Psoas muscle (tissue), 8 donors: ENCODE data around the gene LGI4. TPM values are rescaled to one million over a fixed set of nuclear protein-coding genes. Genes with fewer than 3 reads are reported as not detected.
A peak's percentile ranks its signal among the peaks of the same experiment; 100 is the strongest.

Experiments
- ATAC-seq, 4 donors: fragments of 200-7000 bp; cut with Tn5 transposase; one replicate each; pipeline ENCODE4 v1.9.1; 2020; ENCODE audit warnings: moderate library complexity in 3 of 4, mild to moderate bottlenecking in 2 of 4
- DNase-seq, 2 donors: peaks; one replicate each; pipeline ENCODE4 v3.0.0-alpha.2; 2020
- H3K27ac ChIP-seq: fragments of 200-600 bp; one replicate; pipeline ENCODE4 v1.8.0; 2022
- H3K27me3 ChIP-seq, 3 donors: fragments of 200-600 bp in 1 of 3; one replicate each; pipeline versions ENCODE4 v1.6.1 to v1.8.0; 2013 to 2022; ENCODE audit warnings: low read length in 2 of 3, mild to moderate bottlenecking in 2 of 3, moderate library complexity in 1 of 3; ENCODE audit not compliant: insufficient read depth in 3 of 3
- H3K36me3 ChIP-seq, 2 donors: fragments of 200-600 bp in 1 of 2; one replicate each; pipeline versions ENCODE4 v1.6.1 to v1.8.0; 2013 to 2022; ENCODE audit warnings: low read depth in 1 of 2, mild to moderate bottlenecking in 1 of 2, moderate library complexity in 1 of 2; ENCODE audit not compliant: insufficient read depth in 1 of 2
- H3K4me1 ChIP-seq: fragments of 200-600 bp; one replicate; pipeline ENCODE4 v1.8.0; 2022
- H3K4me3 ChIP-seq: fragments of 200-600 bp; one replicate; pipeline ENCODE4 v1.8.0; 2022; ENCODE audit warnings: mild to moderate bottlenecking
- H3K9me3 ChIP-seq: fragments of 200-600 bp; one replicate; pipeline ENCODE4 v1.8.0; 2022
- CTCF ChIP-seq: fragments of 200-600 bp; IDR thresholded peaks from one replicate; pipeline ENCODE4 v1.8.0; 2022; ENCODE audit warnings: antibody characterized with exemption
- WGBS, 3 donors: extraction: QIAGEN DNeasy Blood & Tissue Kit; methylation state at CpG; one replicate each; pipeline versions ENCODE4 v1.1.6 to v1.1.7; 2013; 5-methylcytosine and 5-hydroxymethylcytosine counted together
- intact Hi-C, 2 donors: fragments of 100-400 bp; cut with DNase I; formaldehyde crosslinking; loops; one replicate each; pipeline versions ENCODE4 v1.11.0 to v1.14.2; 2022
- polyA plus RNA-seq, 3 donors: library from polyadenylated mRNA; stranded (reverse); fragments of 200-250 nt; gene quantifications; one replicate each; pipeline ENCODE4 v1.2.3, GENCODE V29; 2013
- total RNA-seq, 4 donors: library from RNA; stranded (reverse); fragmentation: NEBNext Ultra II Directional in 2 of 4; extraction: Animal tissue kit (Norgen Biotek cat#: 25700) in 2 of 4; gene quantifications; one replicate each; pipeline versions ENCODE4 v1.2.1 to v1.2.4, GENCODE V29; 2021 to 2023
- donor health status: healthy with polysubstance abuse.
- donor health status: DM: no; HTN: no; CAD: no; lungs with moderate emphysema.
- donor health status: Bipolar disorder and iron deficiency.
- donor health status: healthy.
- donor health status: DM: yes; HTN: yes; CAD: no.
- donor health status: DM: no; HTN: no; CAD: no.
- donor health status: DM: no; HTN: no; CAD: no.
- donor health status: DM: yes; HTN: yes; CAD: no.

Gene LGI4
- total and polyA plus RNA-seq, 7 donors = 3.2 to 22.1 (median 16.2) TPM

- Histone ChIP-seq H3K36me3 (no peaks in the 10 kb centered on the region), H3K4me1 (no peaks in the 10 kb centered on the region), H3K4me3 (no peak overlapping the region), H3K27ac (no peak overlapping the region), H3K9me3 (no peaks in the 10 kb centered on the region), H3K27me3 (peaks cover 0 to 29% (median 18%) of the 10 kb centered on the region in 3 donors)
- no peak for TF ChIP-seq CTCF
- intact Hi-C loops = no loop called here
- ATAC-seq (no peak), DNase-seq (no peak)
- 71 to 80% (median 74%) methylated on average over 2 of the region's 2 CpGs for WGBS, 3 donors
These were observed 15.6 kb upstream of the LGI4 start for GRCh38 chr19:35150445-35150844.

DNA sequence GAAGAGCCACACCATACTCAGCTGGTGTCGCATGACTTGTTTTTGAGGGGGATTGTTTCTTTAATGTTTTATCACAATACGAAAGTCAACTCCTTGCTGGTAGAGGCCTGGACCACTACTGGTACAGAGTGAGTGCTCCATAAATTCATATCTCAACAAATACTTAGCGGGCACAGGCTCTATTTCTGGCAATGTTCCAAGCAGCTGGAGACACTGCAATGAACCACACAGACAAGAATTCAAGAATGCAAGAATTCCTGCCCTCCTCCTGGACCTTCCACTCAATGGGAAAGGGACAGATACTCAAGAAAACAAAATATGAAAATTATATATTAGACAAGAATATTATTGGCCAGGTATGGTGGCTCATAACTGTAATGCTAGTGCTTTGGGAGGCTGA is 14.6 kb upstream of the LGI4 start:
- 77 to 84% (median 84%) methylated on average over 3 of the region's 3 CpGs for WGBS, 3 donors
- DNase-seq = no peak
- intact Hi-C loops = loop anchor here in 1 of 2 donors (10.0 kb wide), 1 partner anchor 115 kb away; the partner anchor contains the start of gene USF2
- Histone ChIP-seq H3K4me3 (no peak overlapping the region), H3K27me3 (peaks cover 0 to 20% (median 10%) of the 10 kb centered on the region in 3 donors), H3K36me3 (no peaks in the 10 kb centered on the region), H3K9me3 (no peaks in the 10 kb centered on the region), H3K4me1 (no peaks in the 10 kb centered on the region), H3K27ac (no peak overlapping the region)
- no peak for ATAC-seq
- no peak for TF ChIP-seq CTCF

DNA sequence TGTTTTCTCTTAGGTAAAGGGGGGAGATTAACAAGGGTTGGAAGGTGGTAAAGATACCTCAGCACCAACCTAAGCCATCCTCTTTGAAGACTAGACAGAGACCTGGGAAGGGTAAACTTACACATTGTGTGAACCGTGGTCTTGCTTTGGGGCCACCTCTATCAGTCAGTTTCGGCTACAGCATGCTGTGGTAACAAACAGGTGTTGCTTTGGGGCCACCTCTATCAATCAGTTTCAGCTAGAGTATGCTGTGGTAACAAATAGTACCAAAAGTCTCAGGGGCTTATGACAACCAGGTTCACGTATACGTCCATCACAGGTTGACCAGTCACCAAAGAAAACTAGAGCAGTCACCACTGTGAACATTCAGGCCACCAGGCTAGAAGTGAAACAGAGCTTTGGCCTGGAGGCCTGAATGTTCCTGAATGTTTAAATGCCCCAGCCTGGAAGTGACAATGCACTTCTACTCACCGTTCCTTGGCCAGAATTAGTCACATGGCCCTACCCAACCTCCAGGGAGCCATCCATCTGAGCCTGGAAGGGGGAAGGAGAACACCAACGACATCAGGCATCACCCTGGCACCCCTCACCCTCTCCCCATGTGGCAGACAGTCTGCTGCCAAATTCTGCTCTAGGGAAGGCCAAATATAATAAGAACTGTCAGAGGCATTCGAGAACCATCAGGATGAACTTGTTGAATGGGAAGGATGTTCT is 12.0 kb upstream of the LGI4 start:
- TF ChIP-seq CTCF = no peak
- no peaks in the 10 kb centered on the region for H3K9me3 ChIP-seq
- no peak overlapping the region for H3K27ac ChIP-seq
- DNase-seq (no peak), ATAC-seq (peak in 2 of 4 donors; percentile 26 to 29)
- H3K4me3 ChIP-seq = no peak overlapping the region
- intact Hi-C loops = loop anchor here in 1 of 2 donors (10.0 kb wide), 1 partner anchor 118 kb away; the partner anchor contains the start of gene USF2
- WGBS, 3 donors = 54 to 69% (median 56%) methylated on average over 7 of the region's 7 CpGs
- H3K36me3 ChIP-seq = peaks cover 0 to 11% of the 10 kb centered on the region in 2 donors
- no peaks in the 10 kb centered on the region for H3K4me1 ChIP-seq
- H3K27me3 ChIP-seq = peaks cover 0 to 4% (median 0%) of the 10 kb centered on the region in 3 donors

GRCh38 chr19:35144600-35145436 is 10.0 kb upstream of the LGI4 start:
- TF ChIP-seq CTCF = no peak
- H3K4me1 ChIP-seq = peaks cover 12% of the 10 kb centered on the region
- no peak for ATAC-seq
- DNase-seq = no peak
- H3K9me3 ChIP-seq = no peaks in the 10 kb centered on the region
- H3K4me3 ChIP-seq = no peak overlapping the region
- intact Hi-C loops = loop anchor here (5.0 to 10.0 kb wide), 3 partner anchors 120 to 173 kb away; partner anchors contain the start of gene USF2 (in 2 of the 2)
- H3K27ac ChIP-seq = no peak overlapping the region
- H3K27me3 ChIP-seq = no peaks in the 10 kb centered on the region
- 35 to 48% (median 42%) methylated on average over 14 to 15 of the region's 15 CpGs for WGBS, 3 donors
- peaks cover 0 to 16% of the 10 kb centered on the region in 2 donors for H3K36me3 ChIP-seq
